Transverse colon (tissue), 4 donors: Measurements from ENCODE around the gene HSH2D. TPM values are rescaled to one million over a fixed set of nuclear protein-coding genes. Genes with fewer than 3 reads are reported as not detected.

ENCODE experiments used
- DNase-seq: peaks from one replicate; pipeline ENCODE4 v3.0.0-alpha.2; 2019
- H3K27ac ChIP-seq, 4 donors: fragments of 200-600 bp; sonication (generic); 2 replicates each; pipeline ENCODE4 v1.5.1; 2016 to 2018; ENCODE audit warnings: inconsistent platforms in 4 of 4
- H3K27me3 ChIP-seq: fragments of 200-600 bp; sonication (generic); 2 replicates; pipeline ENCODE4 v1.5.1; 2017; ENCODE audit warnings: inconsistent platforms
- H3K36me3 ChIP-seq, 4 donors: fragments of 200-600 bp; sonication (generic); 2 replicates each; pipeline ENCODE4 v1.5.1; 2017 to 2019; ENCODE audit warnings: inconsistent platforms in 4 of 4
- H3K4me1 ChIP-seq, 4 donors: fragments of 200-600 bp; sonication (generic); 2 replicates each; pipeline ENCODE4 v1.5.1; 2017 to 2020; ENCODE audit warnings: inconsistent platforms in 4 of 4
- H3K4me3 ChIP-seq, 4 donors: fragments of 200-600 bp; sonication (generic); 1 replicate in 1 of 4; 2 replicates in 3 of 4; pipeline versions ENCODE4 v1.5.1 to v1.6.1; 2017 to 2019; ENCODE audit warnings: inconsistent platforms in 4 of 4
- H3K9me3 ChIP-seq, 2 donors: fragments of 200-600 bp; sonication (generic); 2 replicates each; pipeline ENCODE4 v1.5.1; 2017 to 2019; ENCODE audit warnings: inconsistent platforms in 2 of 2
- CTCF ChIP-seq, 5 experiments: fragments of 200-600 bp in 3 of 5; fragments of 450-650 bp in 2 of 5; sonication (generic) in 3 of 5; IDR thresholded peaks; 1 replicate in 2 of 5; 2 replicates in 3 of 5; pipeline ENCODE4 v1.5.1; 2016 to 2017; ENCODE audit warnings: antibody characterized with exemption in 5 of 5, inconsistent platforms in 3 of 5, mild to moderate bottlenecking in 2 of 5, moderate library complexity in 1 of 5
- EP300 ChIP-seq: sonication (generic); formaldehyde crosslinking; IDR thresholded peaks from one replicate; pipeline ENCODE4 v1.6.1; 2017; ENCODE audit warnings: antibody characterized with exemption, low read depth
- POLR2A ChIP-seq: fragments of 450-650 bp; IDR thresholded peaks from one replicate; pipeline ENCODE4 v1.6.1; 2016; ENCODE audit warnings: antibody characterized with exemption, mild to moderate bottlenecking, moderate library complexity
- POLR2AphosphoS5 ChIP-seq, 3 donors: sonication (generic); formaldehyde crosslinking; IDR thresholded peaks; one replicate each; pipeline ENCODE4 v1.6.1; 2016; ENCODE audit warnings: antibody characterized with exemption in 3 of 3
- WGBS, 2 donors: methylation state at CpG; one replicate each; pipeline ENCODE4 v1.1.5; 2018; ENCODE audit warnings: low coverage in 1 of 2; 5-methylcytosine and 5-hydroxymethylcytosine counted together
- in situ Hi-C, 4 donors: fragments of 200-750 bp; cut with MboI; loops; one replicate each; pipeline versions ENCODE4 v1.15.0 to v1.15.1; 2017; ENCODE audit warnings: low sequenced_read_pairs in 3 of 4, low pct_ligation_motif_present in 1 of 4, low pct_unique_long_range_greater_than_20kb in 1 of 4
- intact Hi-C: fragments of 100-400 bp; cut with DNase I; formaldehyde crosslinking; loops from one replicate; pipeline ENCODE4 v1.15.1; 2023; ENCODE audit warnings: low total_unique reads
- total RNA-seq, 4 donors: library from RNA; depleted of rRNA; stranded (reverse); fragments of >200 nt; gene quantifications; one replicate each; pipeline ENCODE4 v1.1.0, GENCODE V29; 2016

Gene HSH2D
- total RNA-seq, 4 donors from 2014 or later, result 17.6 to 55.4 (median 30.8) TPM

DNA sequence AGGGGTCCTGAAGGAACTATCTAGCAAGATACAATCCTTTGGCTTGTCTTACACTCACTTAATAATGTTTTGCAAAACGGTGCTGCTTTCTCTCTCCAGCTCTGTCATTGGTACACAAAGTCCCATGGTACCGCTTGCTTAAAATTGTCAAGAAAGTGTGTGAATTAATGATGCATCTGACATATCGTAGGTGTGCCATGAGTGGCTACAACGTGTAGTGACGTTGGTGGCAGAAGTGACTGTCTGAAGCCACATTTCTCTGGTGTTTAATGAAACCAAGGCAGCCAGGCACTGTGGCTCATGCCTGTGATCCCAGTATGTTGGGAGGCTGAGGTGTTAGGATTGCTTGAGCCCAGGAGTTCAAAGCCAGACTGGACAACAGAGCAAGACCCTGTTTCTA, 2.6 kb downstream of the HSH2D start:
- no peaks in the 10 kb centered on the region for H3K36me3 ChIP-seq
- H3K27me3 ChIP-seq, result no peaks in the 10 kb centered on the region
- no peak overlapping the region for H3K4me3 ChIP-seq
- H3K9me3 ChIP-seq, result no peaks in the 10 kb centered on the region
- in situ Hi-C loops (no loop called here), intact Hi-C loops (no loop called here)
- peak overlapping the region in 2 of 4 donors; percentile 38 to 82 for H3K27ac ChIP-seq
- peaks cover 0 to 27% (median 11%) of the 10 kb centered on the region in 4 donors for H3K4me1 ChIP-seq
- no peak for DNase-seq
- TF ChIP-seq POLR2AphosphoS5 (IDR thresholded peaks at IDR 0.05) (no peak), POLR2A (no peak), CTCF (IDR thresholded peaks at IDR 0.05) (no peak), EP300 (no peak)
- 67 to 72% methylated on average over 2 to 5 of the region's 5 CpGs for WGBS, 2 donors

- Histone ChIP-seq H3K27ac (peak overlapping the region in 3 of 4 donors; percentile 22 to 68 (median 48)), H3K36me3 (peaks cover 0 to 8% (median 0%) of the 10 kb centered on the region in 4 donors), H3K4me3 (no peak overlapping the region), H3K4me1 (peaks cover 0 to 20% (median 3%) of the 10 kb centered on the region in 4 donors), H3K27me3 (no peaks in the 10 kb centered on the region), H3K9me3 (no peaks in the 10 kb centered on the region)
- in situ Hi-C loops, result no loop called here
- no peak for DNase-seq
- WGBS, 2 donors, result 73% methylated on average over 8 of the region's 8 CpGs; no CpG with 5 or more reads in 1 of the 2 donors
- TF ChIP-seq EP300 (no peak), CTCF (IDR thresholded peaks at IDR 0.05) (no peak), POLR2AphosphoS5 (IDR thresholded peaks at IDR 0.05) (no peak), POLR2A (no peak)
- intact Hi-C loops, result no loop called here
Observed at GRCh38 chr19:16148443-16149229, 5.2 kb downstream of the HSH2D start.

DNA sequence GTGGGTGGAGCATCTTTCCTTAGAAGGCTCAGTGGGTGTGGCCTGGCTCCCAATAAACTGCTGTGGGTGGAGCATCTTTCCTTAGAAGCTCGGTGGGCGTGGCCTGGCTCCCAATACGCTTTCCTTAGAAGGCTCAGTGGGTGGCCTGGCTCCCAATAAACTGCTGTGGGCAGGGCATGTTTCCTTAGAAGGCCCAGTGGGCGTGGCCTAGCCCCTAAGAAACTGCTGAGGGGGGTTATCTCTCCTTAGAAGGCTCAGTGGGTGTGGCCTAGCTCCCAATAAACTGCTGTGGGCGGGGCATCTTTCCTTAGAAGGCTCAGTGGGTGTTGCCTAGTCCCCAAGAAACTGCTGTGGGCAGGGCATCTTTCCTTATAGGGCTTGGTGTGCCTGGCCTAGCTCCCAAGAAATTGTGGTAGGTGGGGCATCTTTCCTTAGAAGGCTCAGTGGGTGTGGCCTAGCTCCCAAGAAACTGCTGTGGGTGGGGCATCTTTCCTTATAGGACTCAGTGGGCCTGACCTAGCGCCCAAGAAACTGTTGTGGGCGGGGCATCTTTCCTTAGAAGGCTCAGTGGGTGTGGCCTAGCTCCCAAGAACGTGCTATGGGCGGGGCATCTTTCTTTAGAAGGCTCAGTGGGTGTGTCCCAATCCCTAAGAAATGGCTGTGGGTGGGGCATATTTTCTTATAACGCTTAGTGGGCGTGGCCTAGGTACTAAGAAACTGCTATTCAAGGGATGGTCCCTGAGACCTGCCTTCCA, 10.3 kb downstream of the HSH2D start:
- DNase-seq, result no peak
- Histone ChIP-seq H3K27ac (no peak overlapping the region), H3K9me3 (no peaks in the 10 kb centered on the region), H3K4me3 (no peak overlapping the region), H3K4me1 (peaks cover 0 to 8% (median under 1%) of the 10 kb centered on the region in 4 donors), H3K27me3 (no peaks in the 10 kb centered on the region), H3K36me3 (peaks cover 0 to 8% (median 0%) of the 10 kb centered on the region in 4 donors)
- intact Hi-C loops (no loop called here), in situ Hi-C loops (no loop called here)
- TF ChIP-seq POLR2AphosphoS5 (IDR thresholded peaks at IDR 0.05) (no peak), POLR2A (no peak), EP300 (no peak), CTCF (IDR thresholded peaks at IDR 0.05) (no peak)
- WGBS, 2 donors, result 71% methylated on average over 11 of the region's 11 CpGs; no CpG with 5 or more reads in 1 of the 2 donors

DNA sequence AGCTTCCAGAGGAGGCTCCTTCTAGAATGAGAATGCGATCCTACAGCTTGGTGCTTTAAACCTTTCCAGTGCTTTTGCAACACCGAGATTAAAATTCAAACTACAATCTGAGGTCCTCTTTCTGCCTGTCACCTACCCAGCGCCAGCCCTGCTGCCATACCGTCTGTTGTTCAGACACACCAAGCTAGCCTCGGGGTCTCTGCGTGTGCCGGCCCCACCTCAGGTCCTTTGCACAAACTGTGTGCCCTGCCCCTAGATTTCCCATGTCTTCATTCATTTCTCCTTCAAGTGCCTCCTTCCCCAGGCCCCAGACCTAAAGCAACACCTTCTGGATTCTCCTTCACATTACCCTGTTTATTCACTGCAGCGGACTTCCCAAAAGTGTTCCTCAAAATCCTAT, 11.1 kb downstream of the HSH2D start:
- WGBS, 2 donors, result 93% methylated on average over 8 of the region's 8 CpGs; no CpG with 5 or more reads in 1 of the 2 donors
- DNase-seq, result no peak
- peaks cover 0 to 8% (median 0%) of the 10 kb centered on the region in 4 donors for H3K36me3 ChIP-seq

More for the DNA sequence above, 11.1 kb downstream of the HSH2D start:
- H3K27ac ChIP-seq, result no peak overlapping the region
- H3K4me1 ChIP-seq, result peaks cover 0 to 2% (median 0%) of the 10 kb centered on the region in 4 donors
- intact Hi-C loops, result no loop called here
- no peaks in the 10 kb centered on the region for H3K9me3 ChIP-seq
- TF ChIP-seq CTCF (IDR thresholded peaks at IDR 0.05) (no peak), POLR2AphosphoS5 (IDR thresholded peaks at IDR 0.05) (no peak), EP300 (no peak), POLR2A (no peak)
- no peak overlapping the region for H3K4me3 ChIP-seq
- no peaks in the 10 kb centered on the region for H3K27me3 ChIP-seq
- in situ Hi-C loops, result no loop called here
